Measurements from ENCODE around the gene TRIM67.

DNA sequence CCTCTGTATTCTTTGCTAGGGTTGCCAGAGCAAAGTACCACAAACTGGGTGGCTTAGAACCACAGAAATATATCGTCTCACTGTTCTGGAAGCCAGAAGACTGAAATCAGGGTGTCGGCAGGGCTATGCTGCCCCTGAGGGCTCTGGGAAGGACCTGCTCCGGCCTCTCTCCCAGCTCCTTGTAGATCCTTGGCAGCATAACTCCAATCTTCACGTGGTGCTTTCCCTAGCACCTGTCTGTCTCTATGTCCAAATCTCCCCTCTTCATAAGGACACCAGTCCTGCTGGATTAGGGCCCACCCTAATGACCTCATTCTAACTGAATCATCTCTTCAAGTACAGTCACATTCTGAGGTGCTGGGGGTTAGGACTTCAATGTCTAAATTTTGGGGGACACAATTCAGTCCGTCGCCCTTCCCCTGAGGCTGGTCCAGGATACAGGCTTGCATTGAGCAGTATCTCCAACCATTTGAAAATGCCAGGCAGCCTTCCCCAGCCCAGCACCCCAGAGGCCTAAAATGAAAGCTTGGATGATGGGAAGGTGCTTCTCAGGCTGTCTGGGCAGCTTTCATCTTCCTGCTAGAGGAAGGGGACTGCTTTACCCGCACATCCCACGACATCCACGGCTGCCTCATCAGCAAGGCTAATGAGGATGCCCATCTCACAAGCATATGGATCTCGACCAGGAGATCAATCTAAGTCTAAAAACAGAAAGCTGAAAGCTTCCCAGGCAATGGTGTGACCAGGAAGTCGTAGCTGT lies 24.7 kb downstream of the TRIM67 start:
- TF ChIP-seq, protein P1, sequence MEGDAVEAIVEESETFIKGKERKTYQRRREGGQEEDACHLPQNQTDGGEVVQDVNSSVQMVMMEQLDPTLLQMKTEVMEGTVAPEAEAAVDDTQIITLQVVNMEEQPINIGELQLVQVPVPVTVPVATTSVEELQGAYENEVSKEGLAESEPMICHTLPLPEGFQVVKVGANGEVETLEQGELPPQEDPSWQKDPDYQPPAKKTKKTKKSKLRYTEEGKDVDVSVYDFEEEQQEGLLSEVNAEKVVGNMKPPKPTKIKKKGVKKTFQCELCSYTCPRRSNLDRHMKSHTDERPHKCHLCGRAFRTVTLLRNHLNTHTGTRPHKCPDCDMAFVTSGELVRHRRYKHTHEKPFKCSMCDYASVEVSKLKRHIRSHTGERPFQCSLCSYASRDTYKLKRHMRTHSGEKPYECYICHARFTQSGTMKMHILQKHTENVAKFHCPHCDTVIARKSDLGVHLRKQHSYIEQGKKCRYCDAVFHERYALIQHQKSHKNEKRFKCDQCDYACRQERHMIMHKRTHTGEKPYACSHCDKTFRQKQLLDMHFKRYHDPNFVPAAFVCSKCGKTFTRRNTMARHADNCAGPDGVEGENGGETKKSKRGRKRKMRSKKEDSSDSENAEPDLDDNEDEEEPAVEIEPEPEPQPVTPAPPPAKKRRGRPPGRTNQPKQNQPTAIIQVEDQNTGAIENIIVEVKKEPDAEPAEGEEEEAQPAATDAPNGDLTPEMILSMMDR (IDR thresholded peaks at IDR 0.05) = no peak
- TF ChIP-seq POLR2A (IDR thresholded peaks at IDR 0.05) = no peak

Measured in body of pancreas (tissue), 4 donors.